NOMO-1 (cell line): ENCODE results near the gene PCDHB12.
"Not testable (repeated sequence)": the region's sequence is repeated elsewhere in the genome, so short reads cannot be mapped to it uniquely, and the experiment has no call there.

ENCODE experiments used
- DNase-seq, 2 experiments: peaks; one replicate each; lab custom pipeline; 2025; ENCODE audit not compliant: unreplicated experiment in 2 of 2; lab: John Stamatoyannopoulos, UW

Gene PCDHB12

GRCh38 chr5:141201646-141202045 is 6.9 kb upstream of the PCDHB12 start:
- not testable (repeated sequence) for DNase-seq

GRCh38 chr5:141210281-141210680 is 1.8 kb downstream of the PCDHB12 start:
- DNase-seq, result not testable (repeated sequence)

DNA sequence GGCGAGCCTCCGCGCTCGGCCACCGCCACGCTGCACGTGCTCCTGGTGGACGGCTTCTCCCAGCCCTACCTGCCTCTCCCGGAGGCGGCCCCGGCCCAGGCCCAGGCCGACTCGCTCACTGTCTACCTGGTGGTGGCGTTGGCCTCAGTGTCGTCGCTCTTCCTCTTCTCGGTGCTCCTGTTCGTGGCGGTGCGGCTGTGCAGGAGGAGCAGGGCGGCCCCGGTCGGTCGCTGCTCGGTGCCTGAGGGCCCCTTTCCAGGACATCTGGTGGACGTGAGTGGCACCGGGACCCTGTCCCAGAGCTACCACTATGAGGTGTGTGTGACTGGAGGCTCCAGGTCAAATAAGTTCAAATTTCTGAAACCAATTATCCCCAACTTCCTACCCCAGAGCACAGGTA is 2.3 kb downstream of the PCDHB12 start:
- not testable (repeated sequence) for DNase-seq

GRCh38 chr5:141213656-141214339 is 5.3 kb downstream of the PCDHB12 start, which contains the start of gene PCDHB13:
Gene PCDHB13, plus strand, starts transcription at chr5:141213919. Its CDS starts 205 bp downstream, at chr5:141214124.
- not testable (repeated sequence) for DNase-seq

DNA sequence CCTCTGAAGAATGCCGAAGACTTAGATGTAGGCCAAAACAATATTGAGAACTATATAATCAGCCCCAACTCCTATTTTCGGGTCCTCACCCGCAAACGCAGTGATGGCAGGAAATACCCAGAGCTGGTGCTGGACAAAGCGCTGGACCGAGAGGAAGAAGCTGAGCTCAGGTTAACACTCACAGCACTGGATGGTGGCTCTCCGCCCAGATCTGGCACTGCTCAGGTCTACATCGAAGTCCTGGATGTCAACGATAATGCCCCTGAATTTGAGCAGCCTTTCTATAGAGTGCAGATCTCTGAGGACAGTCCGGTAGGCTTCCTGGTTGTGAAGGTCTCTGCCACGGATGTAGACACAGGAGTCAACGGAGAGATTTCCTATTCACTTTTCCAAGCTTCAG is 6.1 kb downstream of the PCDHB12 start:
- DNase-seq, result not testable (repeated sequence)

GRCh38 chr5:141215504-141215903 is 7.0 kb downstream of the PCDHB12 start:
- DNase-seq, result not testable (repeated sequence)

DNA sequence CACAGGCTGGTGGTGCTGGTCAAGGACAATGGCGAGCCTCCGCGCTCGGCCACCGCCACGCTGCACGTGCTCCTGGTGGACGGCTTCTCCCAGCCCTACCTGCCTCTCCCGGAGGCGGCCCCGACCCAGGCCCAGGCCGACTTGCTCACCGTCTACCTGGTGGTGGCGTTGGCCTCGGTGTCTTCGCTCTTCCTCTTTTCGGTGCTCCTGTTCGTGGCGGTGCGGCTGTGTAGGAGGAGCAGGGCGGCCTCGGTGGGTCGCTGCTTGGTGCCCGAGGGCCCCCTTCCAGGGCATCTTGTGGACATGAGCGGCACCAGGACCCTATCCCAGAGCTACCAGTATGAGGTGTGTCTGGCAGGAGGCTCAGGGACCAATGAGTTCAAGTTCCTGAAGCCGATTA is 7.5 kb downstream of the PCDHB12 start:
- DNase-seq, result not testable (repeated sequence)

DNA sequence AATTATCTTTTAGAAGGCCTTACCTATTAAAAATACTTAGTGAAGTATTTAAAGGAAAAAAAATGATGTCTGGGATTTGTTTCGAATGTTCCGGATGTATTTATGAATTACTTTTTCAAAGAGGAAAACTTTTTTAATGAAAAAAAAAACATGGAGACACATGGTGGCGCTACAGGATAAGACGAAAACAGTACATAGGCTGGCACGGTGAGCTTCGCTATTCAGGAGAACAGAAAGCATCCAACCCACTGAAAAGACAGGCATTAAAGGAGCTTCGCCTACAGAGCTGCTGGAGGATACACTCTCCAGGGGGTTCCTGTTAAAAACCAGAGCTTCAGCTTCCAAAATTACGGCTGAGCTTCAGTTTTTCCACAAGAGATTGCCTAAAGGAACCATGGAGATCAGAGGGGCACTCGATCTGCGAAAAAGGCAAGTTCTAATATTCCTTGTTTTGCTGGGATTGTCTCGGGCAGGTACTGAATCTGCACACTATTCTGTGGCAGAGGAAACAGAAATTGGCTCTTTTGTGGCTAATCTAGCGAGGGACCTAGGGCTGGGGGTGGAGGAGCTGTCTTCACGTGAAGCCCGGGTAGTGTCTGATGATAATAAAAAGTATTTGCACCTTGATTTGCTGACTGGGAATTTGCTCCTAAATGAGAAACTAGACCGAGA is 14.7 kb downstream of the PCDHB12 start, which contains the start of gene PCDHB14:
PCDHB14 (plus strand) TSS at position 232 of the 672 bp plus-strand sequence; CDS start at position 395, 163 bp downstream.
- DNase-seq, result peak; percentile 14 to 47

GRCh38 chr5:141224844-141225243 is 16.3 kb downstream of the PCDHB12 start:
- not testable (repeated sequence) for DNase-seq

DNA sequence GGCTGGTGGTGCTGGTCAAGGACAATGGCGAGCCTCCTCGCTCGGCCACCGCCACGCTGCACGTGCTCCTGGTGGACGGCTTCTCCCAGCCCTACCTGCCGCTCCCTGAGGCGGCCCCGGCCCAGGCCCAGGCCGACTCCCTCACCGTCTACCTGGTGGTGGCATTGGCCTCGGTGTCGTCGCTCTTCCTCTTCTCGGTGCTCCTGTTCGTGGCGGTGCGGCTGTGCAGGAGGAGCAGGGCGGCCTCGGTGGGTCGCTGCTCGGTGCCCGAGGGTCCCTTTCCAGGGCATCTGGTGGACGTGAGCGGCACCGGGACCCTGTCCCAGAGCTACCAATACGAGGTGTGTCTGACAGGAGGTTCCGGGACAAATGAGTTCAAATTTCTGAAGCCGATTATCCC is 16.9 kb downstream of the PCDHB12 start:
- not testable (repeated sequence) for DNase-seq

GRCh38 chr5:141234109-141234667 is 25.7 kb downstream of the PCDHB12 start:
- DNase-seq, result no peak

- not testable (repeated sequence) for DNase-seq
Observed at GRCh38 chr5:141235922-141236321, 27.4 kb downstream of the PCDHB12 start.

DNA sequence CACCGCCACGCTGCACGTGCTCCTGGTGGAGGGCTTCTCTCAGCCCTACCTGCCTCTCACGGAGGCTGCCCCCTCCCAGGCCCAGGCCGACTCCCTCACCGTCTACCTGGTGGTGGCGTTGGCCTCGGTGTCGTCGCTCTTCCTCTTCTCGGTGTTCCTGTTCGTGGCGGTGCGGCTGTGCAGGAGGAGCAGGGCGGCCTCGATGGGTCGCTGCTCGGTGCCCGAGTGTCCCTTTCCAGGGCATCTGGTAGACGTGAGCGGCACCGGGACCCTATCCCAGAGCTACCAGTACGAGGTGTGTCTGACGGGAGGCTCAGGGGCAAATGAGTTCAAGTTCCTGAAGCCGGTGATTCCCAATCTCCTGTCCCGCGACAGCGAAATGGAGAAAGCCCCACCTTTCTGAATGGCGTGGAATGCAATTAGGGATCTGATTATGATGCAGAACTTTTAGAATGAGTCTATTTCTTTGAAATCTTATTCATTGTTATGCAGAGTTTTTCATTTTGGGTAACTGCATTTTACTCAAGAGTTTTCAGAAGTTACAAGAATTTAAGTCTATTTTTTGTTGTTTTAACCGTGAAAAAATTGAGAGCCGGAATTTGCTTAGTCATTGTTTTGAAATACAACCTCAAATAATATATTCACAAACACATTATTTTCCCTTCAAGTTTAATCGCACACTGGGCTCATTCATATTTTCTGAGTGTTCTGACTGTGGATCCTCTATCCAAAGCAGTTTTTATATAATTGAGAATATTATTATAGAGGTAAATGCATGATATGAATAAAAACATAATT is 28.2 kb downstream of the PCDHB12 start:
- DNase-seq, result no peak

DNA sequence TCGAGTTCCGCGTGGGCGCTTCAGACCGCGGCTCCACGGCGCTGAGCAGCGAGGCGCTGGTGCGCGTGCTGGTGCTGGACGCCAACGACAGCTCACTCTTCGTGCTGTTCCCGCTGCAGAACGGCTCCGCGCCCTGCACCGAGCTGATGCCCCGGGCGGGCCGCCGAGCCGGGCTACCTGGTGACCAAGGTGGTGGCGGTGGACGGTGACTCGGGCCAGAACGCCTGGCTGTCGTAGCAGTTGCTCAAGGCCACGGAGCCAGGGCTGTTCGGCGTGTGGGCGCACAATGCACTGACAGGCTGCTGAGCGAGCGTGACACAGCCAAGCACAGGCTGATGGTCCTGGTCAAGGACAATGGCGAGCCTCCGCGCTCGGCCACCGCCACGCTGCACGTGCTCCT is 33.0 kb downstream of the PCDHB12 start:
- DNase-seq, result no peak

- DNase-seq, result no peak
Observed at GRCh38 chr5:141245250-141245717, 36.8 kb downstream of the PCDHB12 start, which contains the start of gene PCDHB15. Gene PCDHB15, plus strand, starts transcription at chr5:141245395. Its CDS starts 184 bp downstream, at chr5:141245579.

GRCh38 chr5:141246971-141247370 is 38.5 kb downstream of the PCDHB12 start:
- DNase-seq, result not testable (repeated sequence)

GRCh38 chr5:141247434-141247833 is 38.9 kb downstream of the PCDHB12 start:
- not testable (repeated sequence) for DNase-seq

DNA sequence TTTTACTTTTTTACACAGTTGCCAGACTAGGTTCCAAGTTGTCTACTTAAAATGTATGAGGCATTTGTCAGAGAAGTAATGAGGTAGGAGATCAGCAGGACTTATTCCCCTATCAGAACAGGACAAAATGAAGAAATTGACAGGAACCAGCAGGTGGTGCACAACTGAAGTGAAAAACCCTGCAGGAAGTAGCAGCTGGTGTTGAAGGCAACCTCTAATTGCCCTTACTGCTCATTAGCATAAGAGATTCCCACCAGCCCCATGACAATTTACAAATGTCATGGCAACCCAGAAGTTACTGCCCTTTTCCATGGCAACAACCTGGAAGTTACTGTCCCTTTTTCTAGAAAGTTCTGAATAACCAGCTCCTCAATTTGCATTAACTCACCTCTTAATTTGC is 42.1 kb downstream of the PCDHB12 start:
- DNase-seq, result no peak

DNA sequence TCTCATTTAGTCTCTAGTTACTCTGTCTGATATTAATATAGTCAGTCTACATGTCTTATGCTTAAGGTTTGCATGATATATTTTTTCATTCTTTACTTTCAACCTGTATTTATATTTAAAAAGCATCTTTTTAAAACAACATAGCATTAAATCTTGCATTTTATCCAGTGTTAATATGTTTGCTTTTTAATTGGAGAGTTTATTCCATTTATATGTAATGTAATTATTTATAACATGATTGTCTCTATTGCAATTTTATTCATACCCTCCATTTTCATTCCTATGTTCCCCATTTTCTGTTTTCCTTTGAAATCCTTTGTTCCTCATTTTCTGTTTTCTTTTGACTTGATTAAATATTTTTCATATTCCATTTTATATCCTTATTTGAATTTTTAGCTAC is 49.9 kb downstream of the PCDHB12 start:
- DNase-seq, result no peak

- DNase-seq, result no peak
Observed at GRCh38 chr5:141258948-141259347, 50.4 kb downstream of the PCDHB12 start.
